GM12801 (cell line): ENCODE data around the gene TRA2A.

Source experiments
- TF ChIP-seq, protein P1 (sequence below): IDR thresholded peaks from one replicate; pipeline ENCODE4 v1.5.1; 2011; ENCODE audit warnings: control low read depth; ENCODE audit not compliant: insufficient read length; ENCODE audit errors: extremely low read depth

Gene TRA2A

GRCh38 chr7:23472046-23472445 is 59.7 kb downstream of the TRA2A start:
- TF ChIP-seq, protein P1, sequence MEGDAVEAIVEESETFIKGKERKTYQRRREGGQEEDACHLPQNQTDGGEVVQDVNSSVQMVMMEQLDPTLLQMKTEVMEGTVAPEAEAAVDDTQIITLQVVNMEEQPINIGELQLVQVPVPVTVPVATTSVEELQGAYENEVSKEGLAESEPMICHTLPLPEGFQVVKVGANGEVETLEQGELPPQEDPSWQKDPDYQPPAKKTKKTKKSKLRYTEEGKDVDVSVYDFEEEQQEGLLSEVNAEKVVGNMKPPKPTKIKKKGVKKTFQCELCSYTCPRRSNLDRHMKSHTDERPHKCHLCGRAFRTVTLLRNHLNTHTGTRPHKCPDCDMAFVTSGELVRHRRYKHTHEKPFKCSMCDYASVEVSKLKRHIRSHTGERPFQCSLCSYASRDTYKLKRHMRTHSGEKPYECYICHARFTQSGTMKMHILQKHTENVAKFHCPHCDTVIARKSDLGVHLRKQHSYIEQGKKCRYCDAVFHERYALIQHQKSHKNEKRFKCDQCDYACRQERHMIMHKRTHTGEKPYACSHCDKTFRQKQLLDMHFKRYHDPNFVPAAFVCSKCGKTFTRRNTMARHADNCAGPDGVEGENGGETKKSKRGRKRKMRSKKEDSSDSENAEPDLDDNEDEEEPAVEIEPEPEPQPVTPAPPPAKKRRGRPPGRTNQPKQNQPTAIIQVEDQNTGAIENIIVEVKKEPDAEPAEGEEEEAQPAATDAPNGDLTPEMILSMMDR: no peak

DNA sequence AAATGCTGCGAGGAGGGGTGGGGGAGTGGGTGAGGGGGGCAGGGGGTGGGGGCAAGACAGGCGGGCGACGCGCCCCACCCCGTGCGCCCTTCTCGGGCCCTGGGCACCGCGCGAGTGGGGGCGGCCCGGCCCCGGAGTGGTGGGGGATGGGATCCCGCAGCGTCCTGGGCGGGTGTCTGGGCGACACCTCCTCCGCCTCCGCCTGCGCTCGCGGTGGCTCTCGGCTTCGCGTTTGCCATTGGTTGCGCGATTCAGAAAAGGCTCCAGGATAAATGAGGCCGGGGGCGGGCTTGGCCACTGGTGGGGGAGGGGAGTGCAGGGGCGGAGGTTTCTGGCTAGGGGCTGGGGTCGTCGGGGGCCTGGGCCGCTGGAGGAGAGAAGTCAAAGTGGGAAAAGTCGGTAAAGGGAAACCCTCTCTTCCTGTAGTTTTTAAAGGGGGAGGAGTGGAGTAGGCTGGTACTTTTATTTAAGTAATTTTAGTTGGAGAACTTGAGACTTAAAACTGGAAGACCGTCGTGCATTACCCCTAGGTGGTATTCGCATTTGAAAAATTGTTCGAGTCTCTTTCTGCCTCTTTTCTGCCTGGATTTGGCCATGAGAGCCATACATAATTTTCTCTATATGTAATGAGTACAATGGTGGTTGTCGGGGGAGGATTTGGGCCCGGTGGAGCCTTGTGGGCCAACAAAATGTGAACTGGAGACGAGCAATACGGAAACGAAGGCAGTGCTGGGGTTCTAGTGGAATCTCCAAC is 60.5 kb downstream of the TRA2A start:
- TF ChIP-seq, protein P1: no peak

GRCh38 chr7:23470330-23471105 is 61.3 kb downstream of the TRA2A start, which contains the start of gene IGF2BP3:
TSS of gene IGF2BP3 (minus strand) at chr7:23470491. CDS start at chr7:23470110, 381 bp downstream.
- TF ChIP-seq, protein P1: no peak

GRCh38 chr7:23469961-23470250 is 61.9 kb downstream of the TRA2A start:
- TF ChIP-seq, protein P1: no peak

DNA sequence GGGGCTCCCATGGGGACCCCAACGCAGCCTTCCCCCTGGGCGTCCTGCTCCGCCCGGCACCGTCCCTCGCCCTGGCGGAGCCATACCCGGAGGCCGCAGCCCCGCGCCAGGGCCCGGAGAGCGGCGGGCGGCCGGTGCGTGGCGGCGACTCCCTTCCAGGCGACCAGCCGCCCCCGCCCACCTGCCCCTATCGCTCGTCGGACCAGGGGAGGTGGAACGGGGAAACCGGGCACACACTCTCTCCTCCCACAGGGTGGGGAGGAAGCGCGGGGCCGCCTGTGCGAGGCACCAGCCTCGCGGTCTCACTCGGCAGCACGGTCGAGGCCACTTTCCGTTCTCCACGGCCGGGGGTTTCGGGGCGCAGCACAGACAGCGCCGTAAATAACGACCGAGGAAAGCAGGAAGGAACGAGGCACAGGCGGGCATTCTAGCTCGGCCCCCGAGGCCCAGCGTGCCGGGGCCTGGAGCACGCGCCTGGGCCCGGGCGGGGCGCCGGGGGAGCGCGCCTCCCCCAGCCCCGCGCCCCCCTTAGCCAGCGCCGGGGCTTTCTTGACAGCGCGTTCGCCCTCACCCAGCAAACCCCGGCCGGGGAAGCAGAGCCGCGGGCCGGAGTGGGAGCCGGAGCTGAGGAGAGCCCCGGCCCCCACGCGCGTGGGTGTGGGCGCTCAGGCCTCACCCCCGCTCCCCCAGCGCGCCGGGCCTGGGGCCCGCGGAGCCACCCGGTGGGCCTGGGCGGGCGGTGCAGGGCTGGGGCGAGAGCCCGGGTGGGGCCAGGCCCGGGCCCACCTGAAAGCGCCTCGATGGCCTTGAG is 62.4 kb downstream of the TRA2A start:
- TF ChIP-seq, protein P1: no peak

GRCh38 chr7:23468526-23469149 is 63.1 kb downstream of the TRA2A start:
- TF ChIP-seq, protein P1: no peak
